Iris pigment epithelial cell (primary cell): ENCODE measurements around the gene SH2D3C.
"Not testable (repeated sequence)": the region's sequence is repeated elsewhere in the genome, so short reads cannot be mapped to it uniquely, and the experiment has no call there.

ENCODE experiments used
- DNase-seq: peaks from one replicate; pipeline ENCODE4 v3.0.0-alpha.2; 2011; ENCODE audit warnings: low read depth

Gene SH2D3C

GRCh38 chr9:127763918-127764384, 14.5 kb downstream of the SH2D3C start:
- no peak for DNase-seq

- no peak for DNase-seq
These were observed 16.3 kb downstream of the SH2D3C start for GRCh38 chr9:127762111-127762676.

- DNase-seq = no peak
These were observed 16.9 kb downstream of the SH2D3C start for GRCh38 chr9:127761491-127761956.

GRCh38 chr9:127761061-127761460, 17.4 kb downstream of the SH2D3C start:
- no peak for DNase-seq

- no peak for DNase-seq
These were observed 19.6 kb downstream of the SH2D3C start for GRCh38 chr9:127758843-127759242.

GRCh38 chr9:127756776-127757175, 21.7 kb downstream of the SH2D3C start:
- not testable (repeated sequence) for DNase-seq

- DNase-seq = no peak
These were observed 22.2 kb downstream of the SH2D3C start for GRCh38 chr9:127756233-127756632.

- DNase-seq = no peak
These were observed 23.1 kb downstream of the SH2D3C start for GRCh38 chr9:127755061-127756060.

- no peak for DNase-seq
These were observed 24.1 kb downstream of the SH2D3C start for GRCh38 chr9:127754099-127755060.

- no peak for DNase-seq
These were observed 24.8 kb downstream of the SH2D3C start for GRCh38 chr9:127753622-127754021.

- no peak for DNase-seq
These were observed 25.3 kb downstream of the SH2D3C start for GRCh38 chr9:127753148-127753547.

GRCh38 chr9:127751269-127752054, 27.0 kb downstream of the SH2D3C start:
- DNase-seq = no peak

GRCh38 chr9:127749090-127749787, 29.2 kb downstream of the SH2D3C start:
- DNase-seq = no peak

GRCh38 chr9:127746959-127747569, 31.4 kb downstream of the SH2D3C start:
- DNase-seq = no peak

GRCh38 chr9:127744398-127745110, 33.9 kb downstream of the SH2D3C start:
- DNase-seq = no peak

GRCh38 chr9:127742435-127743088, 35.9 kb downstream of the SH2D3C start:
- no peak for DNase-seq

GRCh38 chr9:127741831-127742434, 36.5 kb downstream of the SH2D3C start:
- DNase-seq = no peak

- no peak for DNase-seq
These were observed 38.7 kb downstream of the SH2D3C start for GRCh38 chr9:127739614-127740330.
